Skeletal muscle cell (primary cell): ENCODE data around the gene CHI3L1.
"Not testable (repeated sequence)": the region's sequence is repeated elsewhere in the genome, so short reads cannot be mapped to it uniquely, and the experiment has no call there.

ENCODE experiments used
- DNase-seq: peaks from one replicate; pipeline ENCODE4 v3.0.0-alpha.2; 2010; ENCODE audit warnings: low read depth
- H3K4me3 ChIP-seq: 2 replicates; pipeline ENCODE4 v1.5.1; 2011; ENCODE audit warnings: low read depth, mild to moderate bottlenecking, control low read depth, low read length, moderate library complexity

CHI3L1 gene

DNA sequence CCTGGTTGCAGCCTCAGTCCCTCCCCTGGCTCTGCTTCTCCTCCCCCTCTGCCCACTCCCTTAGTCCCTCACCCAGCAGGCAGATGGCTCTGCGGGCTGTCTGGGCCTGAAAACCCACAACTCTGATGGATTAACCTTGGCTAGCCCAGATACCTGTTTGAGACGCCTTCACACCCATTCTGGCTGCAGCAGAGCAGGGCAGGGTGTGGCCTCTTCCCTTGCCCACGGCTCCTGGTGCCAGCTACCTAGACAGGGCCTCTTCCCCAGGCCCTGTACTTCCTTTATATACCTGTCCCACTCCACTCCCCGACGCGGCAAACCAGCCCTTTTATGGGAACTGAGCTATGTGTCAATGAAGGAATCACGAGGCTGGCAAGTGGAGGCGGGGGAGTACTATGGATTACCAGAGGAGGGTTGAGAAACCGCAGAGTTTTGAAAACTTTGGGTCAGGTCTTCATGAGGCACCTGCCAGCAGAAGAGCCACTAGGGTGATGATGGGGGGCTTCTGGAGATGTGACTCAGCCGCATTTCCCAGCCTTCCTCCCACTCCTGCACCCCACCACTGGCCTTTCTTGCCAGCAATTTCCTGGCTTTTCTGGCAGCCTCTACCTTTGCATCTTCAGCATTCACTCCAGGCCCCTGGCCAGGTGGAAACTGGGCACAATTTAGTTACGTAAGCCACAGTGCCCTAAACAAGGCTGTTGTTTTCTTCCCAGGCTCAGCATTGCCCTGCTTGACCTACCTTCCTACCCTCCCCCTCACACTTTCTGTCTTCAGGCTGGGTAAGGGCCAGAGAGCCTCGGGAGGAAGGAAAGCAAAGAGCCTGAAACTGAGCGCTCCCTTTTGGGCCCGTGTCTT, at the start of gene CHI3L1:
Gene CHI3L1 (minus strand): TSS at position 259 of the 858 bp plus-strand sequence. CDS start 81 bp downstream, at position 178.
- no peak within 1 kb of the TSS for H3K4me3 ChIP-seq
- DNase-seq, result no peak

DNA sequence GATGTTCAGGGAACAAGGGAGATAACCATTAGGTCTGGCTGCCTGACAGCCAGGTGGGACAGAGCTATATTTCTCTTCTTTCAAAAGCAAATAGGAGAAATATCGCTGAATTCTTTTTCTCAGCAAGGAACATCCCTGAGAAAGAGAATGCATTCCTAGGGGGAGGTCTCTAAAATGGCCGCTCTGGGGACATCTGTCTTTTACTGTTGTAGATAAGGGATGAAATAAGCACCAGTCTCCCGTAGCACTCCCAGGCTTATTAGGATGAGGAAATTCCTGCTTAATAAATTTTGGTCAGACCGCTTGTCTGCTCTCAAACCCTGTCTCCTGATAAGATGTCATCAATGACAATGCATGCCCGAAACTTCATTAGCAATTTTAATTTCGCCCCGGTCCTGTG, 48.4 kb upstream of the CHI3L1 start:
- H3K4me3 ChIP-seq, DNase-seq: not testable (repeated sequence)

DNA sequence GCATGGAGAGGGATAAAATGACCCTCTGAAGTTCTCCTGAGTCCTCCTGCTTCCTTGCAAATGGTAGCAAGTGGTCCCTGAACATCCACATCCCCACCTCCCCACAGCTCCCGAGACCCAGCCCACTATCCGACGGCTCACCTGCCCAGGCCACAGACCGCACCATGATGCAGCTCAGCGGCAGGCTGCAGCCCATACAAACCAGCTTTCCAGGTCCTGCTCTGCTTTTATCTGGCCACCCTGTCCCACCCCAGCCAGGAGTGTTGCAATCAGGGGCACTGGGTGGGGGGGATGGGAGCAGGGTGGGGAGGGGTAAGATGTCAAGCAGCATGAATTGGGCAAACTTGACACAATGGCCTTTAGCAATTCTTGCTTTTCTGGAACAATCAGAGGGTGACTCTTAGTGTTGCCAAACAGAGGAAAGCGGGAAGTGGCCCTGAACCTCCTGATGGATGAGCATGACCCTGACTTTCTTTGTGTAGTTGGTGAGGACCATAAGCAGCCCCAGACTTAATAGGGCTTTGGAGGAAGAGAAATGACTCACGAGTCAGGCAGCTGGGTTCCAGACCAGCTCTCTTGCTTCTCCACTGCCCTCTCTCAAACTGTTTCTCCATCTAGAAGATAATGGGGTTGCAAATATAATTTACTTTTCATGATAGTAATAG, 43.1 kb upstream of the CHI3L1 start, which contains the start of gene CHIT1:
Gene CHIT1 (minus strand): TSS at position 203 of the 665 bp plus-strand sequence. CDS start 37 bp downstream, at position 166.
- no peak within 1 kb of the TSS for H3K4me3 ChIP-seq
- no peak for DNase-seq

DNA sequence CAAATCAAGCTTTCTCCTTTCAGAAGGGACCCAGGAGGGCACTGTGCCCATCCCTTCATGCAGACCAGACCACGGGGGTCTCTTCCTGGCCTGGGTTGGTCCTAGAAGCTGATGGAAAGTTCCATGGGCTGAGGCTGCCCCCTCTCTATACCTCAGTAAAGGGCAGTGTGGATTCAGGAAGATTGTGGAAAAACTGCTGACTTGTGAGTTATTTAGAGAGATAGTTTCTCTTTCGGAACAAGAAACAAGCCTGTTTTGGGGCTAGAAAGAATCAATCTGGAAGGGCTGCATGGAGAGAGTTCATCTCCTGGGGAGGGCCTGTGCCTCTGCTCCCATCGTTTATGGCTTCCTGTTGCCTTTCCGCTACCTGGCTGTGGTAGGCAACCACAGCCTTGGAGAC, 42.2 kb upstream of the CHI3L1 start:
- H3K4me3 ChIP-seq, result no peak overlapping the region
- no peak for DNase-seq

DNA sequence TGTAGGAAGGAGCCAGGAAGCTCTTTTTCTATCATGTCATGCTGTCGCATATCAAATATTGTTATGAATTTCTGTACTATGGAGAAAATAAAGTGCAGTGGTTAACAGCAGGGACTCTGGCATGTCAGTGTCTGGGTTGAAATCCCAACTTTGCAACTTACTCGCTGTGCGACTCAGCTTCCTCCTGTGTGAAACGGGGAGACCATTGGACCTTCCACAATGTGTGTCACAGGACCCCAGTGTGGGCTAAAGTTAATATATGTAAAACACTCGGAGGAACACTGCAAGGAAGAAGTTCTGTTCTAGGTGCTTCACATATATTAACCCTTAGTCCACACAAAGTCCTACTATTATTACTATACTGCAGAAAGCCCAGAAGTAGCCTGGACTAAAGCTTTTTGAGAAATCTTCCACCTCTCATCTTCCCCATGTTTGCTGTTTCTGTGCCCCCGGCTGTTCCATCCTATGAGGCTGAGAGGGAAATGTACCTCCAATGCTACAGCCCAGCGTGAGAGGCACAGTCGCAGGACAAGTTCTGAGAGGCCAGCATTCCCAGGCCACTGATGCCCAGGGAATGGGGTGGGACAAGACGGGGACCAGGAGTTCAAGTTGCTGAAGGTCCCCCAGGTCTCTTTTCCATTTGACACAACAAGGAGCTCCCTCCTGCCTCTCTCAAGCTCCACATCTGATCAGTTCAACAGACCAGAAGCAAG, 41.0 kb upstream of the CHI3L1 start:
- no peak for DNase-seq
- H3K4me3 ChIP-seq, result no peak overlapping the region

DNA sequence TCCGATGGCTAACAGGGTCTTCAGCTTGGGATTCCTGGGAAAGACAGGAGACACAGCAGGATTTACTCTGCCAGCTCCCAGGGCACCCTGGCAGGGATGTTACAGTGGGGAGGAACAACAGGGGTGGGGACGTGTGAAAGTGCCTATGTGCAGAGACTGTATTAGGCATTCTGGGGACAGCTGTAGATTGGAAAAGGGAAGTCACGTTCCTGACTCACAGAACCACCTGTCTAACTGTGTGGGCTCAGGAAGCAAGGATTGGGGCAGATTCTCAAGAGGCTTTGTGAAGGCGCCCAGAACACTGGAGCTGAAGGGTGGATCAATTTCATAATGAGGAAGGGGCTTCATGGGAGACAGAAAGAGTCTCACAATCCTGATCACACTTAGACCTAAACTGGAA, 38.6 kb upstream of the CHI3L1 start:
- no peak for DNase-seq
- H3K4me3 ChIP-seq, result no peak overlapping the region

DNA sequence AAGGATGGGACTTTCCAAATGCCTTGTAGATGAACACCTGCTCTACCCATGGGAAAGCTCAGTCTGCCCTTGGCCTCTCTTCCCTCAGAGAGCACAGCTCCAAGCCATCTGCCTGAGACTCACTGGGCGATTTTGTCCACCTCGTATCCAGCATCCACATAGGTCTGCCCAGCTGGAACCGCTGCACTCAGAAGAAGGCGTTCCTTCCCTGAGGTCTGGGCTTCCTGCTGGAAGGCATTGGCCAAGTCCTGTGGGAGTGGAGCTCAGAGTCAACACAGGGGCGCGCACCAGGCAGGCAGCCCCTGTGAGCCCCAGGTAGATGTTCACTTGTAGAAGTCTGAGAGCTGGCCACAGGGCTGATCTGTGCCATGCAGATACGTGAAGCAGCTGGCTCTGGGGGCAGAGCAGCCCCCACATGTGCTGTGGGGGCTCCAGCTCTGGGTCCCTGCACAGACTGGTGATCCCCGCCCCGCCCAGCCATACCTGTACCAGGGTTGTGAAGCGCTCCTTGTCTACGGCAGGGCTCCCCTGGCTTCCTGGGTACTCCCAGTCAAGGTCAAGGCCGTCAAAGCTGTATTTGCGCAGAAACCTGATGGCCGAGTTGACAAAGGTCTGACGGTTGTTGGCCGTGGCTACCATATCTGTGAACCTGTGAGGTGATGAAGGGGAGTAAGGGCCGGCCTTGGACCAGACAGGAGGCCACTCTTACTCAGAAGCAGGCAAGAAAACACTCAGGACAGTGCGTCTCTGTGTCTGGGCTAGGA, 36.7 kb upstream of the CHI3L1 start:
- H3K4me3 ChIP-seq, result no peak overlapping the region
- no peak for DNase-seq

DNA sequence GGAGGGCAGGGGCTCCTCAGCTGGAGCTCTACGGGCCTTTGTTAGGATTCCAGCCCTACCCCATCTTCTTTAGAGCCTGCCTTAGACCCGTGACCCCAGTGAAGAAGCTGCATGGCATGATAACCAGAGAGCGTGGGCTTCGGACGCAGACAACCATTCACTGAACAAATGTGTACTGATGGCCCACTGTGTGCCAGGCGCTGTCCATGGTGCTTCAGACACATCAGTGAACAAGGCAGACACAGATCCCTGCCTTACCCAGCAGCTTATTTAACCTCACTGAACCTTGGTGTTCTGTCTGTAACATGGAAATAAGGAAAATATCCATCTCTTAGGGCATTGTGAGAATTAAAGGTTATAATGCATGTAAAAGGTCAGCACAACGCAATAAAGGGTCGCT, 33.4 kb upstream of the CHI3L1 start:
- DNase-seq, result no peak
- H3K4me3 ChIP-seq, result no peak overlapping the region

DNA sequence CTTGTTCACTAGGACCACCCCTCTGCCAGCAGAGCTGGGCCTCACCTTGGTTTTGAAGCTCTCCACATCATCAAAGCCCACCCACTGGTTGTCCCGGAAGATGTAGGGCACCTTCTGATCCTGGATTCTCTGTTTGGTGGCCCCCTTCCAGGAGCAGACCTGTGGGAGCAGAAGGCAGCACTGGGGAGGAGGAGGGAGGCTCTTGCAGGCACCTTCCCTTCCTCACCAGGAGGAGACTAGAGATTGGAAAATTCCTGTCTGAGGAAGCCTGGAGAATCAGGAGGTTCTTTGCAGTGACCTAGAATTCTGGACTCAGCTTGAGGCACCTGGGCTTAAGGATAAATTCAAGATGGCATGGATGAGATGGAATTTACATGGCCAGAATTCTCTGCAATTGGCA, 32.7 kb upstream of the CHI3L1 start:
- H3K4me3 ChIP-seq, result no peak overlapping the region
- no peak for DNase-seq

DNA sequence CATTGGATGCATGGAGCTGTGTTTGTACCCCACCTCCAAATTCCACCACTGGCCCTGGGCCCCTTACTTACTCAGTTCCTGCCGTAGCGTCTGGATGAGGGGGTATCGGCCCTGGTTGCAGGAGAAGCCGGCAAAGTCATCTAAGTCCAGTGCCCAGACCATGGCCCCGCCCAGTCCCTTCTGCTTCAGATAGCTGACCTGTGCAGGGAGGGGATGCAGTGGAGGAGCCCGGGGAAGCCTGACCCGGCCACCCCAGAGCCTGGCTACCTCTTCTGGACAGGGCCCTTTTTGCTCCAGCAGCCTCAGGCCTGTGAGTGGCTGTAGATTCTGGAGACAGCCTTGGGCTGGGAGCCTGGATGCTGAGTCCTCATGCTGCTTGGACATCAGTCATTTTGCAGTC, 31.2 kb upstream of the CHI3L1 start:
- no peak overlapping the region for H3K4me3 ChIP-seq
- DNase-seq, result no peak

DNA sequence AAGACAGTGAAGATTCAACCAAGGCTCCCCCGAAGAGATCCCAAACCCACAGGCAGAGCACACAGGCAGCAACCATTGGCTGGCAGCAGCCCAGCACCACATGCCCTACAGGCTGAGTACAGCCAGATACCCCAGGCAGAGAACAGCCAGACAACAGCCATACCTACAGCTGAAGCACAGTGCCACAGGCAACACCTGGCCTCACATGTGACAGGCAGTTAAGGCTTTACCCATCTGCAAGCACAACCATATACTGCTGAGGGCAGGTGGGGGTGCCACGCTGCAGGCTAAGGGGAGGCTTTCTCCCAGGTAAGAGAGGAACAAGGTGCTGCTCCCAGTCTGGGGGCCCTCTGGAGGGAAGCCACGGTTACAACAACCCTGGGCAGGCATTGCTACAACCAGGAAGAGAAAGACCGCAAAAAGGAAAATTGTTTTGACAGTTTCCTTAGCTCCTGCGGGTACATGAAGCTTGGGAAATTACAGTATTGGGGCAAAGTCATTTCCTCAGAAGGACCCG, 30.7 kb upstream of the CHI3L1 start:
- no peak overlapping the region for H3K4me3 ChIP-seq
- DNase-seq, result no peak

DNA sequence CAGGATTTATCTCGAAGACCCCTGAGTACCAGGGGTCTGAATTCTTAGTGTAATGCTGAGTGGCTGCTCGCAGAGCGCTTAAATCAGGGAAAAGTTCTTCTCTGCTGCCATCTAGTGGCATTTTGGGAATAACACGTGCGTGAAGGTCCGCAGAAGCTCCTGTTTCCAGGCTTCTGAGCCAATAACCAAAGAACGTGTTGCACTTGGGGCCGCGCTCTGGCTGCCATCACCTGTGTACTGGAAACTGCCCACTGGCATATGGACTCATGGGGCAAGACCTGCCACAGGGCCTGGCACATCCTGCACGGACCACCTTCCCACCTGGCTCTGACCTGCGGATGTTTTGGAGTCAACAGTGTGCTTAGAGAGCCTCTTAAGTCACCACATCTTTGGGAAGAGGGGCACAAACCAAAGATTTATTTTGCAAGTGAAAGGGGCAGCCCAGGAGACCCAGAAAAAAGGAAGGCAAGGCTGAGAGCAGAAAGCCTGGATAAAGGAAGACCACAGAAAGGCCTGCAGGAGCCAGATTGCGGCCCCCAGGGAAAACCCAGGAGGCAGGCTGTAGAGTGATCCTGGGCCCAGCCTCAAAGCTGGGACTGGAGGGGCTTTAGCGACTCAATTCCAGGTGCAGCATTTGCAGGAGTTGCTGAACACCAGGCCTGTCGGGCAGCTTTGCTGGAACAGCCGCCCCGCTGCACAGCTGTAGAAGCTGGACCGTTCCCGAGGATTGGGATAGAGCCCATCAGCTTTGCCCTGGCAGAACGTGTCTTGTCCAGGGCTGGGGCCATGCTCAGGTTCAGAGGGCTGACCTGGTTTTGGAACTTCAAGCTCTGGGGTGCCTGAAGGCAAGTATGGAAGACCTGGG, 30.0 kb upstream of the CHI3L1 start:
- H3K4me3 ChIP-seq, result no peak overlapping the region
- DNase-seq, result no peak

DNA sequence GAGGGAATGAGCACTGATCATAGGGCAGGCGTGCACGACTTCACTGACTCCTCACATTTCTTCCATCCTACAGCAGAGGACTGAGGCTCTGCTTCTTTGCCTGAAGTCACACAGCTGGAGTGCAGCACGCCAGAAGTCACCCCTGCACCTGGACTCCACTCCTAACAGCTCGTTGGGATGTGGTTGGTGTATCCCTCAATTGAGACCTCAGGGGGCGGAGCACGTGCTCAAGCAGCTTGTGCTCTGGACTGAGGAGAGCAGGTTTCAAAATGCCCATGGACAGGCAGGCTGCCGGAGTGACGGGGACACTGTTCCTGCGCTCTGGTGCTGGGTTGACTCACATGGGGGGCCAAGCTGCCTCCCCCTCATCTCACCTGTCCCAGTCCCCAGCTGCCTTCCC, 29.1 kb upstream of the CHI3L1 start:
- no peak for DNase-seq
- no peak overlapping the region for H3K4me3 ChIP-seq

DNA sequence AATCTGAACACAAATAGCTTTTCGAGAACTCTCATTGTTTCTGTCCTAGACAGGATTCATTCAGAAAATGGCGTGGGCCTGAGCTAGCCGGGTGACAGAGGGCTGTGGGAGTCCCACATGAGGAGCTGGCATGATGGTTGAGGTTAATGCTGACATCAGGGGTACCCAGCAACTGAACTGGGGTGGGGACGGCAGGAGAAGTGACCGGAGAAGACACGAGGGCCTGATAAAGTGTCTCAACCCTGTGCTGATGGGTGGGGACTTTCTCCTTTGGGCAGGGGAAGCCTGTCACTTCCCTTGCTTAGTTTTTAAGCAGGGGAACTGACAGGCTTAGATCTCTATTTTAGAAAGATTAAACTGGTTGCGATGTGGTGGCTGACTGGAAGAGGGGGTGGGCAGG, 28.4 kb upstream of the CHI3L1 start:
- DNase-seq, result no peak
- H3K4me3 ChIP-seq, result no peak overlapping the region

DNA sequence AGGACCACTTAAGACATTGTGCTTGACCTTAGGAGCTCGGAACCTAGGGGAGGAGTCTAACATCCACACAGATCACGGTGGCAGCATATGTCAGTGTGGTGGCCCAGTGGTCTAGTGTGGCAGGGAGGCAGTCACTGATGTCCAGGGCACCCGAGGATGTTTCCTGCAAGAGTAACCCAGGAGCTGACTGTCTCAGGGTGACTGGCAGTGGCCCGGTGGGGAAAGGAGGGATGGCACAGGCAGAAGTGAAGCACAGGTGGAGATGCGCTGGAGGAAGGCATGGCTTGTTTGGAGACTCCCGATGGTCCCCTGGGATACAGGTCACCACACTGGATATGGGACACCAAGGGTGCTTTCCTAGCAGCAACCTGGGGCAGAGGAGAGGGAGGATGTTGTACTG, 26.6 kb upstream of the CHI3L1 start:
- no peak for DNase-seq
- no peak overlapping the region for H3K4me3 ChIP-seq

DNA sequence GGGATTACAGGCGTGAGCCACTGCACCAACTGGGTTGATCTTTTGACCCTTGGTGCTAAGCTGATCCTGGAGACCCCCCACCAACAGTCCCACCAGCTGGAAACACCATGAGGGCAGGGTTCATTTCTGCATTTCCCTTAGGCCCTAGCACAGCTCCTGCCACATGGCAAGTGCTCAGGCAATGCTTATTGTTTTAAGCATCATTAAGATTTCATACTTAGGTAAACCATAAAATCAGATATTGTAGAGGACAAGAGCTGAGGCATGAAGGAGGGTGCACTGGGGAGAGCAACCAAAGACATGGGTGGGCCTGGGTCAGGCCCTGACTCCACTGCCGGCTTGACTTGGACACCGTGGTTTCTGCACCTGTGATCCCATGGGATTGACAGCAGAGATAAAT, 25.3 kb upstream of the CHI3L1 start:
- no peak overlapping the region for H3K4me3 ChIP-seq
- DNase-seq, result no peak

DNA sequence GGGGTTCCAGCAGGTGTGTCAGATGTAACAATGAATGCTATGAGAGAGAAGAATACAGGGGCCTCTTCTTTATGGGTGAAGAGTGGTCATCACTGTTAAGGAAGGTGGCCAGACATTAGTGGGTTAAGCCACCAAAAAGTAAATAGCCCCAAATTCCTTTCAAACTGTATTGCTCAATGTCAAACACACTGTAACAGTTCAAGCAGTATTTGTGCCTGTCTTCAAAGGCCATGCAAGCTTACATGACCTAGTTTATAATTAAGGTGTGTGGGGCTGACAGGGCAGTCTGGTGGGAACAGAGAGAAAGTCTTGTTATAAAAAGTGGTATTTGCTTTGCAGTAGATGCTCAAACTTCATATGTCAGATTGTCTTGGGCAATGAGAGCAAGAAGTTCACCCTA, 24.5 kb upstream of the CHI3L1 start:
- no peak overlapping the region for H3K4me3 ChIP-seq
- no peak for DNase-seq

DNA sequence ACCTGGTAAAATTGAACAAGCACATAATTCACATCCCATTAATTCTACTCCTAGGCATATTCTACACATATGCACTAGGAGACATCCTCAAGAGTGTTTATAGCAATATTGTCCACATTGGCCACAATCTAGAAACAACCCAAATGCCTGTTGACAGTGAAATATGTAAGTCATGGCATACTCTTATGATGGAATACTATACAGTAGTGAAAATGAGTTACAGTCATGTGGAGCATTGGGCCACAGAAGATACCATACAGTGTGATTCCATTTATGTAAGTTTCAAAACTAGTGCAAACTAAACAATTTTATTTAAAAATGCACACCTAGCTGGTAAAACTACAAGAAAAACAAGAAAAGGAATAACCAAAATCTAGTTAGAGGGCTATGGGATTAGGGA, 23.8 kb upstream of the CHI3L1 start:
- DNase-seq, result no peak

DNA sequence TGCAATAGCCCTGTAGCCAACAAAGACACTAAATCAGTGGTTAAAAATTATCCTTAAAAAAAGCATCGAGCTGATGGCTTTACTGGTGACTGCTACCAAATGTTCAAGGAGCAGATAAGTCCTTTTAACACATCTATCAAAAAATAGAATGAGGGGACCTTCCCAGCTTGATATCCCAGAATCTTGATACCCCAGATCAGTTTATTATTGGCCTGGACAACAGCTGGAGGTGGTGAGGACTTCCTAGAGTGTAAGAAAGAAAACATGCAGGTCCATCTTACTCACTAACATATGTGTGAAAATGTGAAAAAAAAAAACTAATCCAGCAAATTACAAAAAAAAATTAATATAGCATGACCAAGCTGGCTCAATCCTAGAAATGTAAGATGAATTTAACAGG, 21.7 kb upstream of the CHI3L1 start:
- H3K4me3 ChIP-seq, result no peak overlapping the region
- DNase-seq, result no peak

More for the DNA sequence above, 23.8 kb upstream of the CHI3L1 start:
- H3K4me3 ChIP-seq, result no peak overlapping the region
